HG03064 (cell line): ENCODE data around the gene NAA60.

ENCODE experiments used
- ATAC-seq: cut with Tn5 transposase; IDR thresholded peaks from one replicate; pipeline ENCODE4 v1.9.1; 2021; ENCODE audit warnings: low read depth; ENCODE audit not compliant: unreplicated experiment

The NAA60 gene

GRCh38 chr16:3536271-3536731, 92.8 kb downstream of the NAA60 start:
- no peak for ATAC-seq
